ENCODE measurements around the gene SIGLEC8. TPM values are rescaled to one million over a fixed set of nuclear protein-coding genes. Genes with fewer than 3 reads are reported as not detected.

SIGLEC8 gene
- total and polyA plus RNA-seq, 10 of the 15 experiments (the other 5 are each of a cell fraction or from before 2014, with no cell fraction given) = not detected

GRCh38 chr19:51456541-51457290 is 1.5 kb downstream of the SIGLEC8 start:
- BruUV-seq (replicated peaks) = no TSS peak
- DNase-seq (ENCODE audit: low read depth, low spot score) = no peak
- in situ Hi-C loops (cut with MboI) = no loop called here

More at GRCh38 chr19:51456541-51457290, 1.5 kb downstream of the SIGLEC8 start:
- ChIA-PET RAD21 (ENCODE audit: unreplicated experiment) (no interaction called here), POLR2A (no interaction called here), CTCF (no interaction called here), SMC1A (ENCODE audit: uncharacterized antibody, unreplicated experiment) (no interaction called here)
- no peaks in the 10 kb centered on the region for H4K20me1 ChIP-seq (ENCODE audit: control insufficient read depth, insufficient read depth)
- no peaks in the 10 kb centered on the region for H3K36me3 ChIP-seq (ENCODE audit: control insufficient read depth in 2 of 2, insufficient read depth in 2 of 2, low read length in 1 of 2)
- intact Hi-C loops (cut with micrococcal nuclease; ENCODE audit: unreplicated experiment) = no loop called here
- no peak overlapping the region for H3K4me2 ChIP-seq (ENCODE audit: control insufficient read depth, insufficient read depth)
- no peak for ATAC-seq
- no peaks in the 10 kb centered on the region for H3K4me1 ChIP-seq (ENCODE audit: control insufficient read depth, insufficient read depth, low read length)
- TF ChIP-seq SPI1 (IDR thresholded peaks at IDR 0.05; ENCODE audit: borderline replicate concordance, insufficient read depth, low read depth, low read length) = no peak
- no peak for TF ChIP-seq RAD21 (IDR thresholded peaks at IDR 0.05; ENCODE audit: insufficient read depth, low read depth, low read length)
- TF ChIP-seq ZNF207 (IDR thresholded peaks at IDR 0.05; ENCODE audit: borderline replicate concordance) = no peak
- no peak for TF ChIP-seq PBX3 (IDR thresholded peaks at IDR 0.05; ENCODE audit: insufficient replicate concordance, low read depth, low read length)
- no peak for TF ChIP-seq ZNF687 (IDR thresholded peaks at IDR 0.05)
- TF ChIP-seq ZSCAN29 (IDR thresholded peaks at IDR 0.05) = no peak
- no peak for TF ChIP-seq WRNIP1 (IDR thresholded peaks at IDR 0.05; ENCODE audit: borderline replicate concordance, low read depth, low read length)
- no peak for TF ChIP-seq ZNF24 (IDR thresholded peaks at IDR 0.05)
- no peak for TF ChIP-seq REST (IDR thresholded peaks at IDR 0.05; ENCODE audit: low read depth, low read length)
- no peak for TF ChIP-seq BRCA1 (IDR thresholded peaks at IDR 0.05; ENCODE audit: low read depth, low read length)
- no peak for TF ChIP-seq SUPT20H (IDR thresholded peaks at IDR 0.05; ENCODE audit: borderline replicate concordance, control insufficient read depth, low read depth, low read length)
- TF ChIP-seq MAX (IDR thresholded peaks at IDR 0.05; ENCODE audit: low read depth, low read length) = no peak
- no peak for TF ChIP-seq NFYB (IDR thresholded peaks at IDR 0.05; ENCODE audit: insufficient read depth, low read depth, low read length)
- no peak for TF ChIP-seq RFX5 (IDR thresholded peaks at IDR 0.05; ENCODE audit: low read depth, low read length)
- TF ChIP-seq SMARCA5 (IDR thresholded peaks at IDR 0.05) = no peak
- no peak overlapping the region for H2AFZ ChIP-seq (ENCODE audit: control insufficient read depth, low read depth, low read length)
- H3K9me3 ChIP-seq (replicated peaks; ENCODE audit: control insufficient read depth, insufficient read depth, low read length) = no peaks in the 10 kb centered on the region
- H3K4me3 ChIP-seq = no peak overlapping the region
- H3K27me3 ChIP-seq (replicated peaks in 1 of 2; ENCODE audit: control insufficient read depth in 2 of 2, insufficient read depth in 2 of 2, low read length in 1 of 2) = no peaks in the 10 kb centered on the region
- WGBS (ENCODE audit: insufficient coverage, insufficient replicate concordance, low lambda C conversion rate, missing lambda C conversion rate) = 23% methylated on average over 11 of the region's 11 CpGs
- no peak overlapping the region for H3K27ac ChIP-seq (ENCODE audit: control insufficient read depth, insufficient read depth)
- FAIRE-seq = no peak
- no peaks in the 10 kb centered on the region for H3K79me2 ChIP-seq (ENCODE audit: control insufficient read depth, insufficient read depth, low read length)
- no peak overlapping the region for H3K9ac ChIP-seq (ENCODE audit: control insufficient read depth, insufficient read depth, low read length)
